Measurements from ENCODE around the gene WFS1. TPM values are rescaled to one million over a fixed set of nuclear protein-coding genes. Genes with fewer than 3 reads are reported as not detected.
A peak's percentile ranks its signal among the peaks of the same experiment; 100 is the strongest.

Gene WFS1
- total and polyA plus RNA-seq, 9 donors = 10.5 to 28.2 (median 23.7) TPM

DNA sequence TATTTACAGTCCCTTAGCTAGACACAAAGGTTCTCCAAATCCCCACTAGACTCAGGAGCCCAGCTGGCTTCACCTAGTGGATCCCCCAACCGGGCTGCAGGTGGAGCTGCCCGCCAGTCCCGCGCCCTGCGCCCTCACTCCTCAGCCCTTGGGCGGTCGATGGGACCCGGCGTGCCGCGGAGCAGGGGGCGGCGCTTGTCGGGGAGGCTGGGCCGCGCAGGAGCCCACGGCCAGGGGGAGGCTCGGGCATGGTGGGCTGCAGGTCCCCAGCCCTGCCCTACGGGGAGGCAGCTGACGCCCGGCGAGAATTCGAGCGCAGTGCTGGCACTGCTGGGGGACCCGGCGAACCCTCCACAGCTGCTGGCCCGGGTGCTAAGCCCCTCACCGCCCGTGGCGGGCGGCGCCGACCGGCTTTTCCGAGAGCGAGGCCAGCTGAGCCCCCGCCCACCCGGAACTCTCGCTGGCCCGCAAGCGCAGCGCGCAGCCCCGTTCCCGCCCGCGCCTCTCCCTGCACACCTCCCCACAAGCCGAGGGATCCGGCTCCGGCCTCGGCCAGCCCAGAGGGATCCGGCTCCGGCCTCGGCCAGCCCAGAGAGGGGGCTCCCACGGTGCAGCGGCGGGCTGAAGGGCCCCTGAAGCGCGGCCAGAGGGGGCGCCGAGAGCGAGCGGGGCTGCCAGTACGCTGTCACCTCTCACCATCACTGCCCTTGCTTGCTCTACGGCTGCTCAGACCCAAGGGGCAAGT, 39.4 kb downstream of the WFS1 start:
- peaks cover 8% of the 10 kb centered on the region for H3K4me1 ChIP-seq (ENCODE audit: control insufficient read depth, insufficient read depth, low read length)
- no peaks in the 10 kb centered on the region for H3K36me3 ChIP-seq (ENCODE audit: control insufficient read depth, insufficient read depth, low read length)
- peaks cover 22% of the 10 kb centered on the region for H3K27me3 ChIP-seq (ENCODE audit: control insufficient read depth, insufficient read depth, low read length)
- whole genome bisulfite sequencing (ENCODE audit: insufficient coverage) = 3% methylated on average over 54 of the region's 65 CpGs
- no peaks in the 10 kb centered on the region for H3K9me3 ChIP-seq (replicated peaks; ENCODE audit: control insufficient read depth, low read depth, low read length)
- DNase-seq = peak; percentile 59
- no peak overlapping the region for H3K27ac ChIP-seq (ENCODE audit: low read length)
- H3K4me3 ChIP-seq (ENCODE audit: low read length) = peak overlapping the region; percentile 42

DNA sequence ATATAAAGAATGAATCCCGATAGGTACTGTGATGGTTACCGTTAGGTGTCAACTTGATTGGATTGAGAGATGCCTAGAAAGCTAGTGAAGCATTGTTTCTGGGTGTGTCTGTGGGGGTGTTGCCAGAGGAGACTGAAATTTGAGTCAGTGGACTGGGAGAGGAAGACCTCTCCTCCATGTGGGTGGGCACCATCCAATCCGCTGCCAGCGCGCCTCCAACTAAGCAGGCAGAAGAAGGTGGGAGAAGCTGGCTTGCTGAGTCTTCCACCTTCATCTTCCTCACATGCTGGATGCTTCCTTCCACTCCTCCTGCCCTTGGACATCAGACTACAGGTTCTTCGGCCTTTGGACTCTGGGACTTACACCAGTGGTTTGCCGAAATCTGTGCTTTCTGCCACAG, 40.1 kb downstream of the WFS1 start:
- Histone ChIP-seq H3K4me1 (ENCODE audit: control insufficient read depth, insufficient read depth, low read length) (peaks cover 8% of the 10 kb centered on the region), H3K27me3 (ENCODE audit: control insufficient read depth, insufficient read depth, low read length) (peaks cover 23% of the 10 kb centered on the region), H3K4me3 (ENCODE audit: low read length) (peak overlapping the region; percentile 42), H3K36me3 (ENCODE audit: control insufficient read depth, insufficient read depth, low read length) (no peaks in the 10 kb centered on the region), H3K9me3 (replicated peaks; ENCODE audit: control insufficient read depth, low read depth, low read length) (no peaks in the 10 kb centered on the region), H3K27ac (ENCODE audit: low read length) (no peak overlapping the region)
- 85% methylated on average over 2 of the region's 7 CpGs for WGBS (ENCODE audit: insufficient coverage)
- no peak for DNase-seq

DNA sequence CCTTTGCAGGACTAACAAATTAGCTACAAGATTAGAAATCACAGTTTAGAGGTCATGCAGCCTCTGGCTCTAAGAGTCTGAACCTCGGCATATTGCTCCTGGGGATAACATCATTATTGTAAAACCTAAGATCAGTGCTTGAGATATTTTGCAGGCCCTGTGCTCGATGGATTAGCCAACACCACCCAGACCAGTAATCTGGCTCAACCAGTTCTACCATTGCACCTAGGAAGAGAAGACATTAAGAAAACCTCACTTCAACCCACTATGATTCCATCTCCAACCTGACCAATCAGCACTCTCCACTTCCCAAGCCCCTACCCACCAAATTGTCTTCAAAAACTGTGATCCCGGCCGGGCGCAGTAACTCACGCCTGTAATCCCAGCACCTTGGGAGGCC, 43.6 kb downstream of the WFS1 start:
- Histone ChIP-seq H3K27me3 (ENCODE audit: control insufficient read depth, insufficient read depth, low read length) (peaks cover 15% of the 10 kb centered on the region), H3K36me3 (ENCODE audit: control insufficient read depth, insufficient read depth, low read length) (no peaks in the 10 kb centered on the region), H3K4me3 (ENCODE audit: low read length) (no peak overlapping the region), H3K4me1 (ENCODE audit: control insufficient read depth, insufficient read depth, low read length) (peaks cover 8% of the 10 kb centered on the region), H3K9me3 (replicated peaks; ENCODE audit: control insufficient read depth, low read depth, low read length) (no peaks in the 10 kb centered on the region), H3K27ac (ENCODE audit: low read length) (no peak overlapping the region)
- no peak for DNase-seq
- WGBS (ENCODE audit: insufficient coverage) = 75% methylated on average over 1 of the region's 6 CpGs

DNA sequence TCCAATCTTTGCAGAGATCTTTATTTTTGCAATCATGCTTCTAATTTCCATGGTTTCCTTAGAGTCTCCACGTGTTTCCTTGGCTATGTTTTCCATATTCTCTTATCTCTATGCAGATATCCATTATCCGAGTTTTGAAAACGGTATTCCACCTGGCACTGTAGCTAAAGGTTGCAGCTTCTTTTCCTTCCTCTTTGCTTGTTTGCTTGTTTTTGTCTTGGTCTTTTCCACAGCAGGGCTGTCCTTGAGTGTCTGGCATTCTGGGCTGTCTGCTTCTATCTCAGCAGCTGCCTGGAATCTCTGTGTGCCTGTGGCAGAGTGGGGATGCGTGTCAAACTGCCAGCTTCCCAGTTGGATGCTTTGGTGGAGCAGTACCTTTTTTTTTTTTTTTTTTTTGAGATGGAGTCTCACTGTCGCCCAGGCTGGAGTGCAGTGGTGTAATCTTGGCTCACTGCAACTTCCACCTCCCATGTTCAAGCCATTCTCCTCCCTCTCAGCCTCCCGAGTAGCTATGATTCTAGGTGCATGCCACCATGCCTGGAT, 46.9 kb downstream of the WFS1 start:
- 53% methylated on average over 2 of the region's 6 CpGs for WGBS (ENCODE audit: insufficient coverage)
- no peak overlapping the region for H3K4me3 ChIP-seq (ENCODE audit: low read length)
- no peak overlapping the region for H3K27ac ChIP-seq (ENCODE audit: low read length)
- no peaks in the 10 kb centered on the region for H3K36me3 ChIP-seq (ENCODE audit: control insufficient read depth, insufficient read depth, low read length)
- no peaks in the 10 kb centered on the region for H3K9me3 ChIP-seq (replicated peaks; ENCODE audit: control insufficient read depth, low read depth, low read length)
- no peaks in the 10 kb centered on the region for H3K4me1 ChIP-seq (ENCODE audit: control insufficient read depth, insufficient read depth, low read length)
- peaks cover 6% of the 10 kb centered on the region for H3K27me3 ChIP-seq (ENCODE audit: control insufficient read depth, insufficient read depth, low read length)
- no peak for DNase-seq

DNA sequence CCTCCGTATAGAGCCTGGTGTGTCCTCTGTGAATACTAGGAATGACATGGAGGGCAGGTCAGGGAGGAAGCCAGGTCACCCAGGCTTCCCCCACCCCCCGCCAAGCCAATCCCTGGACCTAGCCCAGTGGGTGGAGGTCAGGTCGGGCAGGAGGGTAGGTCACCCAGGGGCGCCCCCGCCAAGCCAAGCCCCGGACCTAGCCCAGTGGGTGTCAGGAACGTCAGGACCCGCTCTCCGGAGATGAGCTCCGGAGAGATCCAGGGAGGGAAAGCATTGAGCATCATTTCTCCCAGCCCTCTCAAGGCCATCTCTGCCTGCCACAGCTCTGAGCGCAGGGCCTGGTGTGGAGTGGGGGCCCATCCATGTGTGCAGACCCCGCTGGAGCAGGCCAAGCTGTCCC, 48.6 kb downstream of the WFS1 start:
- Histone ChIP-seq H3K4me3 (ENCODE audit: low read length) (no peak overlapping the region), H3K4me1 (ENCODE audit: control insufficient read depth, insufficient read depth, low read length) (no peaks in the 10 kb centered on the region), H3K36me3 (ENCODE audit: control insufficient read depth, insufficient read depth, low read length) (no peaks in the 10 kb centered on the region), H3K27me3 (ENCODE audit: control insufficient read depth, insufficient read depth, low read length) (peaks cover 8% of the 10 kb centered on the region), H3K27ac (ENCODE audit: low read length) (no peak overlapping the region), H3K9me3 (replicated peaks; ENCODE audit: control insufficient read depth, low read depth, low read length) (no peaks in the 10 kb centered on the region)
- no peak for DNase-seq
- 85% methylated on average over 3 of the region's 12 CpGs for WGBS (ENCODE audit: insufficient coverage)

DNA sequence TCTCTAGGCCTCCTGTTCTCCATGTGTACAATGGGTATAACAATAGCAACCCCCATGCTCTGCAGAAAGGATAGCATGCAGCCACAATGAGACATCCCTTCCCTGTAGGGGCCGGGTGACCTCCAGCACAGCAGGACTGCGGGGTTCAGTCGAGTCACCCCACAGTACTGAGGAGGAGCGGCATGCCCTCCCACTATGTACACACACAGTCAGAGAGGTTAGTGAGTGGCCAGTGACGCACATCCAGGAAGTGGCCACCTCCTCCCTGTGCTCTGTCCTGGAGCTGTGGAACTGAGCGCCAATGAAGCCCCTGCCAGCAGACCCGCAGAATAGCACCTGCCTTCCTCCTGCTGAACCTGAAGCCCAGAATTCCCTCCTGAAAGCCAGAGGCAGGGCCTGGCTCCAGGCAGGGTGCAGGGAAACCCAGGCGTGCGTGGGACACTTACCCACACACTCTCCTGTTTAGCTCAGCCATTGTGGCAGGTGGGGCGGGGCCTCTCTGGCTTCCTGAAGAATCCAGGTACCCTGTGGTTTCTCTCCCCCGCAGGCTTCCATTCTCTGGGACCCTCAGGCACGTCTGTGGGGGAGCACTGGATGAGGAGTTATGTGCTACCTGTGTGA, 50.0 kb downstream of the WFS1 start:
- Histone ChIP-seq H3K36me3 (ENCODE audit: control insufficient read depth, insufficient read depth, low read length) (no peaks in the 10 kb centered on the region), H3K4me1 (ENCODE audit: control insufficient read depth, insufficient read depth, low read length) (no peaks in the 10 kb centered on the region), H3K9me3 (replicated peaks; ENCODE audit: control insufficient read depth, low read depth, low read length) (no peaks in the 10 kb centered on the region), H3K27me3 (ENCODE audit: control insufficient read depth, insufficient read depth, low read length) (peaks cover 8% of the 10 kb centered on the region), H3K4me3 (ENCODE audit: low read length) (no peak overlapping the region), H3K27ac (ENCODE audit: low read length) (no peak overlapping the region)
- WGBS (ENCODE audit: insufficient coverage) = 77% methylated on average over 6 of the region's 12 CpGs
- DNase-seq = no peak

DNA sequence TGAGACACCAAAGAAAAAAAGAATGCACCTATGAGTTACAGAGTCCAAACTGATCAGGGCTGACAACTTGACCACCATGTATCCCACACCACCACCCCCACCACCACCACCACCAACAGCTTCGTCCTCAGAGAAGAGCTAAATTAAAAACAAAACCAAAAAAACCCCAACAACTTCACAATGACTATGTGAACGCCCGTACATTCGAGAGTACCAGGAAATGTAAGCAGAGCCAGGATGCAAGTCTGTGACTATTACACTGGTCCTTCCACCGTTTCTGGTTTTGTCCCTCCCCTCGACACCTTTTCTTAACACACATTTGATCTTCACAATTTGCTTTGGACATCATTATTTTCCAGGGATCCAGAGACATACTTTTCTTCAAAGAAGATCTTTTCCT, 51.0 kb downstream of the WFS1 start:
- H3K4me3 ChIP-seq (ENCODE audit: low read length) = no peak overlapping the region
- H3K27me3 ChIP-seq (ENCODE audit: control insufficient read depth, insufficient read depth, low read length) = peaks cover 14% of the 10 kb centered on the region
- no peaks in the 10 kb centered on the region for H3K36me3 ChIP-seq (ENCODE audit: control insufficient read depth, insufficient read depth, low read length)
- no peak overlapping the region for H3K27ac ChIP-seq (ENCODE audit: low read length)
- H3K4me1 ChIP-seq (ENCODE audit: control insufficient read depth, insufficient read depth, low read length) = peaks cover 2% of the 10 kb centered on the region
- no peak for DNase-seq
- no peaks in the 10 kb centered on the region for H3K9me3 ChIP-seq (replicated peaks; ENCODE audit: control insufficient read depth, low read depth, low read length)
- 71% methylated on average over 5 of the region's 6 CpGs for WGBS (ENCODE audit: insufficient coverage)

DNA sequence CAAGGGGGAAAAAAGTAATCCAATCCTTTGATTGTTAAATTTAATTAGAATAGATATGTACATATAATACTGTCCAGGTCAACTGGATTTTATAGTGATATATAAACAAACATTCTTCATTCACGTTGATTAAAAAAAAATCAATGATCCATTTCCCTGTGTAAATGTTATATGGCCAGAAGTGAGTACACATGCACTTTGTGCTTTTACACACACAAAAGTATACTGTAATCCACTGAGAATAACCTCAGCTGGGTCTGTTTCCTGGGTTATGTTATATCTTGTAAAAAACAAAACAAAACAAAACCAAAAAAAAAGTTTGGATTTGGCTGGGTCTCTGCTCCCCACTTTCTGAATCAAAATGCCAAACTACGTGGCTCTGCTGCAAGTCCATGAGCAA, 51.7 kb downstream of the WFS1 start:
- H3K4me1 ChIP-seq (ENCODE audit: control insufficient read depth, insufficient read depth, low read length) = peaks cover 2% of the 10 kb centered on the region
- H3K9me3 ChIP-seq (replicated peaks; ENCODE audit: control insufficient read depth, low read depth, low read length) = no peaks in the 10 kb centered on the region
- 100% methylated on average over 1 of the region's 2 CpGs for WGBS (ENCODE audit: insufficient coverage)
- no peaks in the 10 kb centered on the region for H3K36me3 ChIP-seq (ENCODE audit: control insufficient read depth, insufficient read depth, low read length)
- no peak for DNase-seq
- H3K27me3 ChIP-seq (ENCODE audit: control insufficient read depth, insufficient read depth, low read length) = peaks cover 17% of the 10 kb centered on the region
- H3K4me3 ChIP-seq (ENCODE audit: low read length) = no peak overlapping the region
- no peak overlapping the region for H3K27ac ChIP-seq (ENCODE audit: low read length)

DNA sequence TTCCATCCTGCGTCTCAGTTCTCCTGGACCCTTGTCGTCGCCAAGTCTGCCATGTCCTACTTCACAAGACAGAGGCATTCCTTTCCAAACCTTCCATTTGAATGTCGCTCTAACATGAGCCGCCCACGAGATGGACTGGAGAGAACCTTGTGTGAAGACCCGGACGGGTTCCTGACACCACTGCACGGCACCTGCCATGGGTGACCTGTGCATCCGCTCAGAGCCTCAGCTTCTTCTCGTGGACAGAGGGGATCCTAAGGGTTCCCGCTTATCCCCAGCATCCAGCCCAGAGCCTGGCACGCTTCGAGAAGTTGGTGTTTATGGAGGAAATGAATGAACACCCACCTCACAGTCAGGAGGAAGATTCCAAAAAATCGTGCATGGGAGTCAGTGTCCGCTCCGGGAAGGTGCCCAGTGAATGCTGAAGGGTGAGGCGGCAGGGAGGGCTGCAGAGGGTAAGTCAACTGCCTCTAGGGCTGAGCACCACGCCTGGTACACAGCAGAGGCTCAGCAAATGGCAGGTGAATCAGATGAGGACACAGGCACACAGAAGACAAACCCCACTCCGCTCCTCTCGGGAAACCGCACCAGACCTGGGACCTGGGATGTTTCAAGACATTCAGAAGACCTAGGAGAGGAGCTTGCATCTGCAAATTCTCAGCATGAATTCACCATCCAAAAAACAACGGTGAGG, 52.6 kb downstream of the WFS1 start:
- no peak for DNase-seq
- H3K27ac ChIP-seq (ENCODE audit: low read length) = no peak overlapping the region
- H3K4me1 ChIP-seq (ENCODE audit: control insufficient read depth, insufficient read depth, low read length) = peaks cover 2% of the 10 kb centered on the region
- H3K4me3 ChIP-seq (ENCODE audit: low read length) = no peak overlapping the region
- WGBS (ENCODE audit: insufficient coverage) = 87% methylated on average over 16 of the region's 23 CpGs
- no peaks in the 10 kb centered on the region for H3K36me3 ChIP-seq (ENCODE audit: control insufficient read depth, insufficient read depth, low read length)
- peaks cover 17% of the 10 kb centered on the region for H3K27me3 ChIP-seq (ENCODE audit: control insufficient read depth, insufficient read depth, low read length)
- H3K9me3 ChIP-seq (replicated peaks; ENCODE audit: control insufficient read depth, low read depth, low read length) = no peaks in the 10 kb centered on the region

Measured in muscle of leg (tissue), 11 donors.